Right ventricle myocardium inferior (tissue), 1 donor: ENCODE data around the gene RANBP3L. TPM values are rescaled to one million over a fixed set of nuclear protein-coding genes. Genes with fewer than 3 reads are reported as not detected.

Experiments
- ATAC-seq: fragments of 200-7000 bp; cut with Tn5 transposase; one replicate; pipeline ENCODE4 v1.9.1; 2020; ENCODE audit warnings: mild to moderate bottlenecking, moderate library complexity
- DNase-seq: peaks from one replicate; pipeline ENCODE4 v3.0.0; 2021; ENCODE audit errors: missing footprints
- intact Hi-C: fragments of 100-400 bp; cut with DNase I; formaldehyde crosslinking; loops from one replicate; pipeline ENCODE4 v1.11.0; 2022
- total RNA-seq: library from RNA; stranded (reverse); fragmentation: NEBNext Ultra II Directional; extraction: Animal tissue kit (Norgen Biotek cat#: 25700); gene quantifications from one replicate; pipeline ENCODE4 v1.2.1, GENCODE V29; 2021
- donor health status: DM: no; HTN: yes; CAD: no; lungs with severe emphysema.

Gene RANBP3L
- total RNA-seq, 1 donor from 2014 or later, result 0.49 TPM

GRCh38 chr5:36253575-36253974 is 48.1 kb downstream of the RANBP3L start:
- DNase-seq (no peak), ATAC-seq (no peak)
- intact Hi-C loops, result no loop called here

- DNase-seq, result no peak
- intact Hi-C loops, result no loop called here
- peak; percentile 85 for ATAC-seq
Observed at GRCh38 chr5:36252722-36253365, 48.9 kb downstream of the RANBP3L start.

- intact Hi-C loops, result no loop called here
Observed at GRCh38 chr5:36251218-36251617, 50.5 kb downstream of the RANBP3L start.

GRCh38 chr5:36250427-36250826 is 51.3 kb downstream of the RANBP3L start:
- ATAC-seq, result no peak
- DNase-seq, result no peak
- intact Hi-C loops, result no loop called here

More at GRCh38 chr5:36251218-36251617, 50.5 kb downstream of the RANBP3L start:
- ATAC-seq (no peak), DNase-seq (no peak)

- DNase-seq (no peak), ATAC-seq (no peak)
- intact Hi-C loops, result loop anchor here (10.0 kb wide), 1 partner anchor 59 kb away; the partner anchor contains the start of gene RANBP3L
Observed at GRCh38 chr5:36246036-36246800, 55.5 kb downstream of the RANBP3L start.

GRCh38 chr5:36244076-36244475 is 57.6 kb downstream of the RANBP3L start:
- intact Hi-C loops, result loop anchor here (5.0 to 10.0 kb wide), 2 partner anchors 61 to 92 kb away; partner anchors contain the start of genes LMBRD2, RANBP3L and SKP2
- DNase-seq (no peak), ATAC-seq (no peak)

GRCh38 chr5:36243653-36244052 is 58.0 kb downstream of the RANBP3L start:
- intact Hi-C loops, result loop anchor here (5.0 to 10.0 kb wide), 2 partner anchors 61 to 91 kb away; partner anchors contain the start of genes LMBRD2, RANBP3L and SKP2
- DNase-seq, result no peak
- no peak for ATAC-seq

GRCh38 chr5:36242534-36243485 is 58.9 kb downstream of the RANBP3L start:
- no peak for ATAC-seq
- DNase-seq, result peak; percentile 34
- intact Hi-C loops, result loop anchor here (5.0 to 10.0 kb wide), 2 partner anchors 62 to 91 kb away; partner anchors contain the start of genes LMBRD2, RANBP3L and SKP2

GRCh38 chr5:36241631-36242533 is 59.8 kb downstream of the RANBP3L start, which contains the start of gene NADK2:
Gene NADK2, minus strand, starts transcription at chr5:36241925. Its CDS starts 127 bp downstream, at chr5:36241798.
- DNase-seq (peak; percentile 97), ATAC-seq (peak; percentile 95)
- intact Hi-C loops, result loop anchor here (5.0 to 10.0 kb wide), 2 partner anchors 63 to 90 kb away; partner anchors contain the start of genes LMBRD2, RANBP3L and SKP2

GRCh38 chr5:36240779-36241630 is 60.7 kb downstream of the RANBP3L start:
- peak; percentile 32 for ATAC-seq

GRCh38 chr5:36239370-36240293 is 62.1 kb downstream of the RANBP3L start:
- ATAC-seq (no peak), DNase-seq (no peak)
- intact Hi-C loops, result loop anchor here (5.0 to 10.0 kb wide), 2 partner anchors 65 to 87 kb away; partner anchors contain the start of genes LMBRD2, RANBP3L and SKP2

More at GRCh38 chr5:36240779-36241630, 60.7 kb downstream of the RANBP3L start:
- intact Hi-C loops, result loop anchor here (5.0 to 10.0 kb wide), 2 partner anchors 64 to 89 kb away; partner anchors contain the start of genes LMBRD2, RANBP3L and SKP2
- DNase-seq, result peak; percentile 80

GRCh38 chr5:36238502-36239295 is 63.0 kb downstream of the RANBP3L start:
- intact Hi-C loops, result no loop called here
- no peak for ATAC-seq

GRCh38 chr5:36237751-36238150 is 64.0 kb downstream of the RANBP3L start:
- intact Hi-C loops, result no loop called here
- ATAC-seq (no peak), DNase-seq (no peak)

More at GRCh38 chr5:36238502-36239295, 63.0 kb downstream of the RANBP3L start:
- no peak for DNase-seq

GRCh38 chr5:36236801-36237200 is 64.9 kb downstream of the RANBP3L start:
- intact Hi-C loops, result no loop called here
- DNase-seq (no peak), ATAC-seq (no peak)

- no peak for ATAC-seq
- intact Hi-C loops, result no loop called here
- DNase-seq, result no peak
Observed at GRCh38 chr5:36232533-36232932, 69.2 kb downstream of the RANBP3L start.
